Activated T-cell treated with anti-CD3 and anti-CD28 coated beads for 24 hours (primary cell): Measurements from ENCODE around the gene CACNA2D3.

Experiments
- DNase-seq: peaks from one replicate; pipeline ENCODE4 v3.0.0-alpha.2; 2020; ENCODE audit warnings: low read depth

The CACNA2D3 gene

GRCh38 chr3:54676087-54676486 is 553.7 kb downstream of the CACNA2D3 start:
- no peak for DNase-seq

- no peak for DNase-seq
These were observed 559.4 kb downstream of the CACNA2D3 start for GRCh38 chr3:54681706-54682105.

- no peak for DNase-seq
These were observed 562.9 kb downstream of the CACNA2D3 start for GRCh38 chr3:54685213-54685612.

GRCh38 chr3:54691289-54691771 is 569.0 kb downstream of the CACNA2D3 start:
- no peak for DNase-seq

GRCh38 chr3:54696313-54696712 is 574.0 kb downstream of the CACNA2D3 start:
- DNase-seq: no peak

- DNase-seq: no peak
These were observed 575.7 kb downstream of the CACNA2D3 start for GRCh38 chr3:54698054-54698453.

- DNase-seq: no peak
These were observed 581.6 kb downstream of the CACNA2D3 start for GRCh38 chr3:54703923-54704322.

- no peak for DNase-seq
These were observed 583.4 kb downstream of the CACNA2D3 start for GRCh38 chr3:54705730-54706129.

GRCh38 chr3:54706738-54707137 is 584.4 kb downstream of the CACNA2D3 start:
- no peak for DNase-seq

- no peak for DNase-seq
These were observed 587.4 kb downstream of the CACNA2D3 start for GRCh38 chr3:54709785-54710184.

- DNase-seq: no peak
These were observed 588.6 kb downstream of the CACNA2D3 start for GRCh38 chr3:54710954-54711353.

GRCh38 chr3:54712539-54712938 is 590.2 kb downstream of the CACNA2D3 start:
- DNase-seq: no peak

- DNase-seq: no peak
These were observed 590.7 kb downstream of the CACNA2D3 start for GRCh38 chr3:54713031-54713430.

GRCh38 chr3:54713455-54713854 is 591.1 kb downstream of the CACNA2D3 start:
- DNase-seq: no peak

- DNase-seq: no peak
These were observed 591.7 kb downstream of the CACNA2D3 start for GRCh38 chr3:54714035-54714434.

- DNase-seq: no peak
These were observed 595.2 kb downstream of the CACNA2D3 start for GRCh38 chr3:54717506-54717905.

- DNase-seq: no peak
These were observed 597.6 kb downstream of the CACNA2D3 start for GRCh38 chr3:54719914-54720313.

- DNase-seq: no peak
These were observed 598.3 kb downstream of the CACNA2D3 start for GRCh38 chr3:54720604-54721003.

- DNase-seq: no peak
These were observed 609.5 kb downstream of the CACNA2D3 start for GRCh38 chr3:54731732-54732445.

GRCh38 chr3:54733106-54734006 is 611.0 kb downstream of the CACNA2D3 start:
- DNase-seq: no peak

- DNase-seq: no peak
These were observed 614.1 kb downstream of the CACNA2D3 start for GRCh38 chr3:54736459-54736858.

- DNase-seq: no peak
These were observed 621.4 kb downstream of the CACNA2D3 start for GRCh38 chr3:54743755-54744154.

GRCh38 chr3:54744291-54744690 is 621.9 kb downstream of the CACNA2D3 start:
- no peak for DNase-seq
